Measurements from ENCODE around the gene JDP2. TPM values are rescaled to one million over a fixed set of nuclear protein-coding genes. Genes with fewer than 3 reads are reported as not detected.
A peak's percentile ranks its signal among the peaks of the same experiment; 100 is the strongest.

The JDP2 gene
- polyA plus RNA-seq, 1 experiment = 83.8 TPM

DNA sequence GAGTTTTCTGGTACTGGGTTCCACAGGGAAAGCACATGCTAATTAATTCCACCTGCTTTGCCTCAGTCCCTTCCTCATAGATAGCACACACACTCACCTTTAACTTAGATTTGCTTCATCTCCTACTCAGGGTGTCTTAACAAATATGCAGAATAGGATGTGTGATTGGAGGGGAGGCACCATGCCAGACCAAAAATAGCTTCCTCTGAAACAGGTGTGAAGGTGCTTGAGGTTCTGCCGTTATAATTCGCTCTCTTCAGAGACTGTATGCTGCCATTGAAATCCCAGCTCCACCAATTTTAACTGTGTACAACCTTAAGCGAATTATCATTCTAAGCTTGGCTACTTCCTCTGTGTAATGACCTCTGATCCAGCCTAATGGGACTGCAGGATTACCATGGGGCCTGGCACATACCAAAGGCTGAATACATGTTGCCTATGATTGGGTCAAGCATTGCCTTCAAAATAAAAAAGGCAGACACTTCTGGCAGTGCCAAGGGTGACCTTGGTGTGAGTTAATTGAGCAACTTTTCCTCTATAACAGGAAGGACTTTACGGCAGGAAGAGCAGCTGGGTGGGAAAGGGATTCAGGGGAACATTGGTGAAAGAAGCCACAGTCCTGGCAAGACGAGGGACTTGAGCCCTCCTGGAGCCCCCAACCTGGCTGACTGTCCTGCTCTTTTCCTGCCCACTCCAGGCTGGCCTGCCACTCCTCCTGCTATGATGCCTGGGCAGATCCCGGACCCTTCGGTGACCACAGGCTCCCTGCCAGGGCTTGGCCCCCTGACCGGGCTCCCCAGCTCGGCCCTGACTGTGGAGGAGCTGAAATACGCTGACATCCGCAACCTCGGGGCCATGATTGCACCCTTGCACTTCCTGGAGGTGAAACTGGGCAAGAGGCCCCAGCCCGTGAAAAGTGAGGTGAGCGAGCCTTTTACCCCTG, 9.7 kb downstream of the JDP2 start:
- Histone ChIP-seq H3K36me3 (ENCODE audit: control insufficient read depth, insufficient read depth, low read length) (peaks cover 46% of the 10 kb centered on the region), H3K4me3 (ENCODE audit: low read depth, low read length) (no peak overlapping the region), H3K27me3 (ENCODE audit: control insufficient read depth, insufficient read depth, low read length) (no peaks in the 10 kb centered on the region)
- TF ChIP-seq, protein P1, sequence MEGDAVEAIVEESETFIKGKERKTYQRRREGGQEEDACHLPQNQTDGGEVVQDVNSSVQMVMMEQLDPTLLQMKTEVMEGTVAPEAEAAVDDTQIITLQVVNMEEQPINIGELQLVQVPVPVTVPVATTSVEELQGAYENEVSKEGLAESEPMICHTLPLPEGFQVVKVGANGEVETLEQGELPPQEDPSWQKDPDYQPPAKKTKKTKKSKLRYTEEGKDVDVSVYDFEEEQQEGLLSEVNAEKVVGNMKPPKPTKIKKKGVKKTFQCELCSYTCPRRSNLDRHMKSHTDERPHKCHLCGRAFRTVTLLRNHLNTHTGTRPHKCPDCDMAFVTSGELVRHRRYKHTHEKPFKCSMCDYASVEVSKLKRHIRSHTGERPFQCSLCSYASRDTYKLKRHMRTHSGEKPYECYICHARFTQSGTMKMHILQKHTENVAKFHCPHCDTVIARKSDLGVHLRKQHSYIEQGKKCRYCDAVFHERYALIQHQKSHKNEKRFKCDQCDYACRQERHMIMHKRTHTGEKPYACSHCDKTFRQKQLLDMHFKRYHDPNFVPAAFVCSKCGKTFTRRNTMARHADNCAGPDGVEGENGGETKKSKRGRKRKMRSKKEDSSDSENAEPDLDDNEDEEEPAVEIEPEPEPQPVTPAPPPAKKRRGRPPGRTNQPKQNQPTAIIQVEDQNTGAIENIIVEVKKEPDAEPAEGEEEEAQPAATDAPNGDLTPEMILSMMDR (IDR thresholded peaks at IDR 0.05; ENCODE audit: insufficient read depth, low read depth, low read length) = no peak
- ChIA-PET CTCF (no interaction called here), POLR2A (interaction anchor here (0.7 kb wide), 1 partner anchor 1342 kb away, joined by 4 read pairs; no protein-coding TSS in a partner anchor)
- DNase-seq (ENCODE audit: low read depth) = no peak

DNA sequence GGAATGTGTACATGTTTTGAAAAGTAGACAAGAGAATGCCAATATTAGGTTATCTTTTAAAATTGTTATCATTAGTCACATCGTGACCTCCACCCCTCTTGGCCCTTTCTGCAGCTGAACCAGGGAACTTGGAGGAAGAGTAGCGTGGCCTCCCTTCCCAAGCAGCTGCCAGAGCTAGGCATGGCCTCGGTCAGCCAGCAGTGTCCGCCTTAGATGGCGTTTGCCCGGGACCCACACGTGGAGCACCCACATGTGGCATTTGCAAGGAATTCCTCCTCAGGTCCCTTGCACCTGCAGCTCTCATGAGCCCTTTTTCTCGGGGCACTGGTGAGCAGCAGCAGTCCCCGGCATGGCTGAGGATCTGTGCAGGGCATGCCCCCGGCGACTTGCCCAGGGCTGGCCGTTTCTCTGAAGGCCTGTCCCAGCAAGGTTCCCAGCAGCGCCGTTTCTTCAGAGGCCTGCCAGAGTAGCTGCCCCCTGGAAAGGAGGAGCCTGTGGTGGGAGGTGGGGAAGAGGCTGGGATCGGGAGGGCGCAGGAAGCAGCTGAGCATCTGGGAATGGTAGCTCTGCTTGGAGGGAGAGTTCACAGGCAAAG, 10.8 kb downstream of the JDP2 start:
- ChIA-PET POLR2A (no interaction called here), CTCF (interaction anchor here (0.8 kb wide), 1 partner anchor 50 kb away, joined by 3 read pairs; no protein-coding TSS in a partner anchor)

DNA sequence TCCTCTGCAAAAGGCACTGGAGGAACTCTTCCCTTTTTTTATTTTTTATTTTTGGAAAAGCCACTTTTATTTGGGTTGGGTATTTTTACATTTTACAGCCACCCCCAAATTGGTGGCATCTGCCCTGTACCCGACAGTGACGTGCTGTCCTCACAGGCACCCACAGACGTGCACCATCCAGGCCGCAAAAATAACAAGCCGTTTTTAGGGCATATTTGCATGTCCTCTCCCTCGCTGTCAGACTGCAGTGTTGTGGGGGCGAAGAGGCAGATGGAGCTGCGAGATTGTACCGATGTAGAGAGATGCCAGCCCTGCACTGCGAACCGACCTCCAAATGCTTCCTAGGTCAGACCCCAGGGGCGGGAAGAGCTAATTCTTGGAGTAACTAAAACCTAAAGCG, 12.2 kb downstream of the JDP2 start:
- POLR2A ChIA-PET = interaction anchor here (1.4 kb wide), 1 partner anchor 10 kb away, joined by 3 read pairs; no protein-coding TSS in a partner anchor
- CTCF ChIA-PET = interaction anchor here (1.0 to 1.1 kb wide), 2 partner anchors 10 to 12 kb away, joined by 3 to 4 read pairs; partner anchors contain the start of gene JDP2
- Histone ChIP-seq H3K4me3 (ENCODE audit: low read depth, low read length) (no peak overlapping the region), H3K36me3 (ENCODE audit: control insufficient read depth, insufficient read depth, low read length) (peaks cover 45% of the 10 kb centered on the region), H3K27me3 (ENCODE audit: control insufficient read depth, insufficient read depth, low read length) (no peaks in the 10 kb centered on the region)
- TF ChIP-seq, protein P1 (IDR thresholded peaks at IDR 0.05; ENCODE audit: insufficient read depth, low read depth, low read length) = no peak
- DNase-seq (ENCODE audit: low read depth) = no peak

More for the DNA sequence above, 10.8 kb downstream of the JDP2 start:
- H3K4me3 ChIP-seq (ENCODE audit: low read depth, low read length) = no peak overlapping the region
- peaks cover 46% of the 10 kb centered on the region for H3K36me3 ChIP-seq (ENCODE audit: control insufficient read depth, insufficient read depth, low read length)
- H3K27me3 ChIP-seq (ENCODE audit: control insufficient read depth, insufficient read depth, low read length) = no peaks in the 10 kb centered on the region
- TF ChIP-seq, protein P1 (IDR thresholded peaks at IDR 0.05; ENCODE audit: insufficient read depth, low read depth, low read length) = no peak
- no peak for DNase-seq (ENCODE audit: low read depth)

DNA sequence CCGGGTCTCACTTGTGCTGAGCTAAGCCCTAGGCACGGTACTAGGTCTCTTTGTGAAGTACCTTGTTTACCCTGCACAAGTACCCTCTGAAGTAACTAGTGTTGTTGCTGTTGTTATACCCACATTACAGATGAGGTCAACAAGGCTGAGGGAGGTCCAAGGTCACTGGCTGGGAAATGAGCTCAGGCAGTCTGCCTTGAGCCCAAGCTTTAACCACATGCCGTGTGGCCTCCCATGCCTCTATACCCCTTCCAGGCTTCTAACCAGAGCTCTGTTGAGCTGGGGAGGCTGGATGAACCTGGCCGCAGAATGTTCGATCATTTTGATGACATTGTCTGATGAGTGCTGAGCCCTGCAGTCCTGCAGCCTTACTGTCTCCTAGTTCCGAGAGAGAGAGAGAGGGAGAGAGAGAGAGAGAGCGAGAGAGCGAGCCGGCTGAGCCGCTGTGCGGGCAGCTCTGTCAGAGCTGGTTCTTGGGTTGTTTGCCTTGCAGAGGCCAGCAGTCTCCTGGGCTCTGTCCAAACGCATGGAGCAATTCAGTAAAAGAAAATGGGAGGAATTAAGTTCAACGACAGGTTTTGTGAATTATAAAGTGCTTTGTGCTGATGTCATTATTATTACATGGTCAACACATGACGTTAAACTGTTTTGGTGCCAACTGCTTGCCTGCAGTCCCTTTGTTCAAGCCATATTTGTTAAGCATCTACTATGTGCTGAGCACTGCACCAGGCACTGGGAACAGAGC, 13.1 kb downstream of the JDP2 start:
- peaks cover 40% of the 10 kb centered on the region for H3K36me3 ChIP-seq (ENCODE audit: control insufficient read depth, insufficient read depth, low read length)
- DNase-seq (ENCODE audit: low read depth) = peak; percentile 50

More for the DNA sequence above, 13.1 kb downstream of the JDP2 start:
- no peaks in the 10 kb centered on the region for H3K27me3 ChIP-seq (ENCODE audit: control insufficient read depth, insufficient read depth, low read length)
- TF ChIP-seq, protein P1 (IDR thresholded peaks at IDR 0.05; ENCODE audit: insufficient read depth, low read depth, low read length) = no peak
- POLR2A ChIA-PET = interaction anchor here (0.5 to 1.4 kb wide), 3 partner anchors 11 to 711 kb away, joined by 3 read pairs; no protein-coding TSS in a partner anchor
- no peak overlapping the region for H3K4me3 ChIP-seq (ENCODE audit: low read depth, low read length)
- CTCF ChIA-PET = interaction anchor here (1.0 to 1.3 kb wide), 5 partner anchors 11 to 305 kb away, joined by 3 to 4 read pairs (median 3); partner anchors contain the start of gene JDP2
